PC-9 (cell line): ENCODE data around the gene SF3A1. TPM values are rescaled to one million over a fixed set of nuclear protein-coding genes. Genes with fewer than 3 reads are reported as not detected.

ENCODE experiments used
- BruUV-seq: library from RNA; stranded (reverse); fragments of 400-500 nt; replicated peaks from 2 replicates; lab custom pipeline; 2021; lab: Mats Ljungman, UMichigan
- CTCF ChIA-PET: fragments of 300-600 bp; sonication (Branson Sonifier 250); formaldehyde crosslinking; loops from one replicate; lab custom pipeline; 2022; ENCODE audit warnings: antibody characterized with exemption; lab: Charles Lee
- POLR2A ChIA-PET: fragments of 300-600 bp; sonication (Branson Sonifier 250); formaldehyde crosslinking; loops from one replicate; lab custom pipeline; 2022; ENCODE audit warnings: antibody characterized with exemption; ENCODE audit not compliant: unreplicated experiment; lab: Charles Lee
- DNase-seq, 2 experiments: peaks; one replicate each; pipeline versions ENCODE4 v3.0.0 to v3.0.0-alpha.2; 2015 to 2022; ENCODE audit warnings: mixed read lengths in 1 of 2
- H2AFZ ChIP-seq: fragments of 200-600 bp; sonication (generic); 2 replicates; pipeline ENCODE4 v1.8.1; 2017; ENCODE audit warnings: antibody characterized with exemption
- H3F3A ChIP-seq: fragments of 200-600 bp; sonication (generic); 2 replicates; pipeline ENCODE4 v1.8.1; 2017; ENCODE audit warnings: antibody characterized with exemption, mild to moderate bottlenecking, low read depth; ENCODE audit not compliant: insufficient read depth
- H3K27ac ChIP-seq: fragments of 200-600 bp; sonication (generic); 2 replicates; pipeline ENCODE4 v1.6.1; 2016; ENCODE audit warnings: mixed run types
- H3K27me3 ChIP-seq: fragments of 200-600 bp; sonication (generic); 2 replicates; pipeline ENCODE4 v1.6.1; 2016; ENCODE audit warnings: low read depth, mixed run types; ENCODE audit not compliant: insufficient read depth
- H3K36me3 ChIP-seq: fragments of 200-600 bp; sonication (generic); 2 replicates; pipeline ENCODE4 v1.6.1; 2016; ENCODE audit warnings: low read depth, mixed run types
- H3K4me1 ChIP-seq: fragments of 200-600 bp; sonication (generic); replicated peaks from 2 replicates; pipeline ENCODE4 v1.6.1; 2016; ENCODE audit warnings: mixed run types; ENCODE audit not compliant: insufficient read depth
- H3K4me2 ChIP-seq: fragments of 200-600 bp; sonication (generic); 2 replicates; pipeline ENCODE4 v1.6.1; 2017; ENCODE audit warnings: mixed run types
- H3K4me3 ChIP-seq: fragments of 200-600 bp; sonication (generic); 2 replicates; pipeline ENCODE4 v1.6.1; 2016; ENCODE audit warnings: mixed run types
- H3K79me2 ChIP-seq: fragments of 200-600 bp; sonication (generic); 2 replicates; pipeline ENCODE4 v1.6.1; 2017; ENCODE audit warnings: low read depth, mixed run types
- H3K9me2 ChIP-seq: fragments of 200-600 bp; sonication (generic); 2 replicates; pipeline ENCODE4 v1.8.1; 2017; ENCODE audit warnings: mild to moderate bottlenecking; ENCODE audit not compliant: insufficient read depth
- H3K9me3 ChIP-seq: fragments of 200-600 bp; sonication (generic); 2 replicates; pipeline ENCODE4 v1.8.1; 2016; ENCODE audit warnings: low read depth; ENCODE audit not compliant: insufficient read depth
- H4K20me1 ChIP-seq: fragments of 200-600 bp; sonication (generic); 2 replicates; pipeline ENCODE4 v1.8.1; 2017; ENCODE audit not compliant: insufficient read depth
- CTCF ChIP-seq: fragments of 200-600 bp; sonication (generic); conservative IDR thresholded peaks from 2 replicates; pipeline ENCODE4 v1.6.1; 2017; ENCODE audit warnings: mixed run types, antibody characterized with exemption, mild to moderate bottlenecking, moderate library complexity
- EZH2 ChIP-seq: fragments of 200-600 bp; sonication (generic); IDR thresholded peaks from 2 replicates; pipeline ENCODE4 v1.8.0; 2017; ENCODE audit warnings: antibody characterized with exemption, low read depth
- intact Hi-C: fragments of 100-400 bp; cut with micrococcal nuclease; formaldehyde crosslinking; loops from one replicate; pipeline ENCODE4 v1.10.0; 2022; ENCODE audit not compliant: unreplicated experiment
- total RNA-seq: library from RNA; stranded (reverse); gene quantifications from 2 replicates; pipeline ENCODE4 v1.2.3, GENCODE V29; 2021

The SF3A1 gene
- total RNA-seq, 1 experiment from 2014 or later = 189 TPM

GRCh38 chr22:30299322-30299721 lies 57.4 kb downstream of the SF3A1 start:
- peak overlapping the region; percentile 70 for H3K4me2 ChIP-seq
- peaks cover 60% of the 10 kb centered on the region for H3F3A ChIP-seq
- ChIA-PET POLR2A (no interaction called here), CTCF (interaction anchor here (1.5 kb wide), 1 partner anchor 11 kb away, joined by 19 read pairs; no protein-coding TSS in a partner anchor)
- H3K9me3 ChIP-seq = no peaks in the 10 kb centered on the region
- peak overlapping the region; percentile 88 for H3K27ac ChIP-seq
- no peak for DNase-seq
- no peak for TF ChIP-seq EZH2
- no peak for TF ChIP-seq CTCF
- H4K20me1 ChIP-seq = no peaks in the 10 kb centered on the region
- H3K4me1 ChIP-seq = peaks cover 77% of the 10 kb centered on the region
- no peaks in the 10 kb centered on the region for H3K9me2 ChIP-seq
- no TSS peak for BruUV-seq
- H3K27me3 ChIP-seq = no peaks in the 10 kb centered on the region
- intact Hi-C loops = loop anchor here (2.0 kb wide), 2 partner anchors 27 to 57 kb away; partner anchors contain the start of genes CCDC157, SF3A1 and TBC1D10A
- peaks cover 24% of the 10 kb centered on the region for H3K36me3 ChIP-seq
- no peak overlapping the region; the same call in 1 of the 2 replicates for H3K4me3 ChIP-seq
- peaks cover 51% of the 10 kb centered on the region for H3K79me2 ChIP-seq
- no peak overlapping the region for H2AFZ ChIP-seq

- Histone ChIP-seq H3K9me2 (no peaks in the 10 kb centered on the region), H3K27ac (peak overlapping the region; percentile 88), H2AFZ (no peak overlapping the region), H3K4me2 (peak overlapping the region; percentile 70), H3K79me2 (peaks cover 43% of the 10 kb centered on the region), H4K20me1 (no peaks in the 10 kb centered on the region), H3K9me3 (no peaks in the 10 kb centered on the region), H3K4me1 (peaks cover 66% of the 10 kb centered on the region), H3F3A (peaks cover 48% of the 10 kb centered on the region), H3K27me3 (no peaks in the 10 kb centered on the region), H3K36me3 (peaks cover 16% of the 10 kb centered on the region), H3K4me3 (no peak overlapping the region; the same call in 1 of the 2 replicates)
- no TSS peak for BruUV-seq
- POLR2A ChIA-PET = interaction anchor here (0.6 to 1.8 kb wide), 3 partner anchors 29 to 99 kb away, joined by 3 to 13 read pairs (median 5); partner anchors contain the start of genes SEC14L2 and TBC1D10A
- TF ChIP-seq CTCF = peak; percentile 37; the same call in 1 of the 2 replicates
- TF ChIP-seq EZH2 = no peak
- CTCF ChIA-PET = interaction anchor here (0.7 to 1.5 kb wide), 5 partner anchors 8 to 28 kb away, joined by 3 to 19 read pairs (median 8); partner anchors contain the start of gene TBC1D10A
- intact Hi-C loops = loop anchor here (1.0 to 2.0 kb wide), 3 partner anchors 13 to 59 kb away; partner anchors contain the start of genes CCDC157, SF3A1 and TBC1D10A
- peak; percentile 85 to 99 for DNase-seq
Measured at GRCh38 chr22:30297991-30298701, 58.5 kb downstream of the SF3A1 start.

GRCh38 chr22:30297276-30297990 lies 59.3 kb downstream of the SF3A1 start:
- intact Hi-C loops = no loop called here
- peaks cover 41% of the 10 kb centered on the region for H3F3A ChIP-seq
- peaks cover 36% of the 10 kb centered on the region for H3K79me2 ChIP-seq
- BruUV-seq = no TSS peak
- TF ChIP-seq CTCF (no peak), EZH2 (no peak)
- H3K36me3 ChIP-seq = peaks cover 15% of the 10 kb centered on the region
- no peak for DNase-seq
- peak overlapping the region; percentile 70 for H3K4me2 ChIP-seq
- no peaks in the 10 kb centered on the region for H3K9me2 ChIP-seq
- peak overlapping the region; percentile 88 for H3K27ac ChIP-seq
- H3K4me1 ChIP-seq = peaks cover 59% of the 10 kb centered on the region
- no peak overlapping the region for H2AFZ ChIP-seq
- ChIA-PET POLR2A (interaction anchor here (0.6 to 1.8 kb wide), 2 partner anchors 30 to 99 kb away, joined by 5 to 13 read pairs; partner anchors contain the start of genes SEC14L2 and TBC1D10A), CTCF (interaction anchor here (1.1 to 1.5 kb wide), 3 partner anchors 10 to 29 kb away, joined by 6 to 19 read pairs (median 8); partner anchors contain the start of gene TBC1D10A)
- no peaks in the 10 kb centered on the region for H3K27me3 ChIP-seq
- no peaks in the 10 kb centered on the region for H3K9me3 ChIP-seq
- H3K4me3 ChIP-seq = no peak overlapping the region
- H4K20me1 ChIP-seq = no peaks in the 10 kb centered on the region
